Skin epidermis (tissue), 12 donors: Measurements from ENCODE around the gene MYMX.

Experiments
- H3K27ac ChIP-seq, 21 experiments: fragments of 200-600 bp; sonication (generic) in 11 of 21; one replicate each; pipeline ENCODE4 v1.5.0; 2020; ENCODE audit warnings: mild to moderate bottlenecking in 3 of 21, inconsistent platforms in 2 of 21, moderate library complexity in 2 of 21
- H3K4me3 ChIP-seq, 7 experiments: fragments of 200-600 bp; sonication (generic) in 2 of 7; one replicate each; pipeline ENCODE4 v1.5.0; 2020; ENCODE audit warnings: inconsistent platforms in 2 of 7, mild to moderate bottlenecking in 2 of 7, moderate library complexity in 1 of 7

Gene MYMX

GRCh38 chr6:44257753-44258324, 41.1 kb downstream of the MYMX start:
- Histone ChIP-seq H3K27ac (peak overlapping the region; percentile 61 to 96 (median 90)), H3K4me3 (peak overlapping the region in 6 of 7 experiments; percentile 65 to 93 (median 74))

- Histone ChIP-seq H3K4me3 (no peak overlapping the region), H3K27ac (peak overlapping the region in 8 of 21 experiments; percentile 72 to 96 (median 91))
Measured at GRCh38 chr6:44258325-44258863, 41.7 kb downstream of the MYMX start.

- H3K4me3 ChIP-seq, result no peak overlapping the region
- H3K27ac ChIP-seq, result no peak overlapping the region
Measured at GRCh38 chr6:44258921-44259320, 42.2 kb downstream of the MYMX start.

GRCh38 chr6:44260011-44260410, 43.3 kb downstream of the MYMX start:
- no peak overlapping the region for H3K4me3 ChIP-seq
- H3K27ac ChIP-seq, result peak overlapping the region in 1 of 21 experiments; percentile 9

GRCh38 chr6:44260451-44261297, 43.9 kb downstream of the MYMX start:
- Histone ChIP-seq H3K27ac (peak overlapping the region in 1 of 21 experiments; percentile 9), H3K4me3 (no peak overlapping the region)

- Histone ChIP-seq H3K27ac (peak overlapping the region in 2 of 21 experiments; percentile 89 to 97), H3K4me3 (no peak overlapping the region)
Measured at GRCh38 chr6:44261581-44261980, 44.9 kb downstream of the MYMX start.

GRCh38 chr6:44262467-44263353, 46.0 kb downstream of the MYMX start:
- peak overlapping the region in 20 of 21 experiments; percentile 23 to 97 (median 86) for H3K27ac ChIP-seq
- H3K4me3 ChIP-seq, result peak overlapping the region; percentile 20 to 97 (median 76)

GRCh38 chr6:44263354-44264100, 46.8 kb downstream of the MYMX start:
- H3K4me3 ChIP-seq, result peak overlapping the region; percentile 60 to 97 (median 92)
- peak overlapping the region in 20 of 21 experiments; percentile 26 to 97 (median 86) for H3K27ac ChIP-seq

GRCh38 chr6:44264154-44265006, 47.7 kb downstream of the MYMX start:
- H3K4me3 ChIP-seq, result peak overlapping the region; percentile 60 to 97 (median 92)
- peak overlapping the region in 19 of 21 experiments; percentile 71 to 97 (median 88) for H3K27ac ChIP-seq

- peak within 1 kb of the TSS; percentile 31 to 97 (median 87) for H3K27ac ChIP-seq
- peak within 1 kb of the TSS; percentile 60 to 97 (median 92) for H3K4me3 ChIP-seq
Measured at GRCh38 chr6:44265007-44265721, 48.4 kb downstream of the MYMX start, which contains the start of gene NFKBIE. Gene NFKBIE (minus strand): TSS chr6:44265551. CDS start chr6:44265346, 205 bp downstream.

GRCh38 chr6:44265722-44266233, 49.1 kb downstream of the MYMX start:
- Histone ChIP-seq H3K27ac (peak overlapping the region in 12 of 21 experiments; percentile 55 to 97 (median 88)), H3K4me3 (peak overlapping the region; percentile 60 to 97 (median 92))

- H3K4me3 ChIP-seq, result no peak overlapping the region
- peak overlapping the region in 1 of 21 experiments; percentile 64 for H3K27ac ChIP-seq
Measured at GRCh38 chr6:44266347-44266746, 49.6 kb downstream of the MYMX start.

GRCh38 chr6:44267252-44267651, 50.5 kb downstream of the MYMX start:
- Histone ChIP-seq H3K4me3 (no peak overlapping the region), H3K27ac (no peak overlapping the region)
